Calu3 (cell line): ENCODE data around the gene SRL. TPM values are rescaled to one million over a fixed set of nuclear protein-coding genes. Genes with fewer than 3 reads are reported as not detected.

Experiments
- BruUV-seq: library from RNA; stranded (reverse); fragments of 400-500 nt; replicated peaks from 2 replicates; lab custom pipeline; 2021; lab: Mats Ljungman, UMichigan
- CTCF ChIA-PET: fragments of 300-600 bp; sonication (Branson Sonifier 250); formaldehyde crosslinking; loops from one replicate; lab custom pipeline; 2022; ENCODE audit warnings: antibody characterized with exemption; lab: Charles Lee
- DNase-seq: peaks from one replicate; pipeline ENCODE4 v3.0.0; 2022
- H3K27ac Mint-ChIP-seq: one replicate; pipeline ENCODE4 v1.8.0; 2022; ENCODE audit warnings: mixed read lengths; ENCODE audit not compliant: unreplicated experiment
- H3K27me3 Mint-ChIP-seq: one replicate; pipeline ENCODE4 v1.8.0; 2022; ENCODE audit warnings: mixed read lengths; ENCODE audit not compliant: unreplicated experiment
- H3K36me3 Mint-ChIP-seq: one replicate; pipeline ENCODE4 v1.8.0; 2022; ENCODE audit warnings: mild to moderate bottlenecking, moderate library complexity, mixed read lengths; ENCODE audit not compliant: insufficient read depth, unreplicated experiment
- H3K4me1 Mint-ChIP-seq: one replicate; pipeline ENCODE4 v1.8.0; 2022; ENCODE audit warnings: mild to moderate bottlenecking, low read depth, mixed read lengths; ENCODE audit not compliant: unreplicated experiment
- H3K4me3 Mint-ChIP-seq: one replicate; pipeline ENCODE4 v1.8.0; 2022; ENCODE audit warnings: mild to moderate bottlenecking, low read depth, moderate library complexity, mixed read lengths; ENCODE audit not compliant: unreplicated experiment
- H3K9me3 Mint-ChIP-seq: one replicate; pipeline ENCODE4 v1.8.0; 2022; ENCODE audit warnings: low read depth, mixed read lengths; ENCODE audit not compliant: unreplicated experiment
- intact Hi-C: fragments of 100-400 bp; cut with micrococcal nuclease; formaldehyde crosslinking; loops from one replicate; pipeline ENCODE4 v1.10.0; 2022; ENCODE audit not compliant: unreplicated experiment
- total RNA-seq: library from RNA; stranded (reverse); gene quantifications from 2 replicates; pipeline ENCODE4 v1.2.3, GENCODE V29; 2022
- TF ChIP-seq, protein P1 (sequence below): fragments of 200-600 bp; IDR thresholded peaks from one replicate; pipeline ENCODE4 v1.8.0; 2022; ENCODE audit warnings: antibody characterized with exemption; ENCODE audit not compliant: unreplicated experiment

Gene SRL
- total RNA-seq, 1 experiment from 2014 or later: not detected

DNA sequence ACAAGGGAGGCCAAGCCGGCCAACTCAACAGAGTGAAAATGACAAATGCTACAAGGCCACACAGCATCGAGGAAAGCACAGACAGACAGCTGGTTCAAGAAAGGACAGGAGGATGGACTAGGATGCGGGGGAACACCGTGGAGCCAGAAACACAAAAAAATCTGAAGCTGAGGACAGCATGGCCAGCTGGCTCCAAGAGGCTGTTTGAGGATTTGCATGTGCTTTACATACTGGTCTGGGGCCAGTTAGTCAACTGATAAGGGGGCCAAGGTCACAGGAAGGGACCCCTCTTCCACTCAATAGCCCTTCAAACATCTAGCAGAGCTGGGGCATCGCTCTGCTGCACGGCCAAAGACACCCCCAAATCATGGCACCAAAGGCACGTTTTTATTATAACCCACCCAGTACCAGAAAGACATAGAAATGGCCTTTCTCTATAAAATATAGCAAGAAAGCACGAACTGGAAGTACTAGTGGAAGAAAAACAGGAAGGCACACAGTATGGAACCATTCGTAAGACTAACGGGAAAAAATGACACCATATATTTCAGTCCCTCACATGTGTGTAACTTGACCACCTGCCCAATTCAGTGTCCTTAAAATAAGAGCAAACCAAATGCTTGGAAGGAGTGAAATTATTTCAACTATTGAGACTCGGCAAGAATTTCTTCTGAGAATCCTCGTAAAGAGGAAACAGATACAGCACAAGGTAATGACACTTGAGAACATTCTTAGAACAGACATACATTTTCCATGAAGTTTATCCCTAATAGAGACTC, 7.8 kb upstream of the SRL start:
- no peaks in the 10 kb centered on the region for H3K4me1 Mint-ChIP-seq

DNA sequence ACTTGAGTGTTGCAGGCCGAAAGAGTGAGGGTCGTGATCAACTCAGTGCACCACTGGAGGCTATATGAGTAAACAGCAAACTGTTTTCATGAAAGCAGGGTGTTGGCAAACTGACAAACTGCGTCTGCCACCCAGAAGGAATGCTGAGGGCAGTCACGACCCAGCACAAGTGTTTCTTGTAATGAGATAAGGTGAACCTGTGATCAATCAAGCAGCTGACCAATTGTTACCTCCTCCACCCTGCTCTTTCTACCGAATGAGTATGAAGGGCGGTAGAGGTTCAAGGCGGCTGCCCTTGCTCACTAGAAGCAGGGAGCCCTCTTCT, 5.5 kb upstream of the SRL start:
- CTCF ChIA-PET: no interaction called here
- no peak for DNase-seq
- TF ChIP-seq, protein P1, sequence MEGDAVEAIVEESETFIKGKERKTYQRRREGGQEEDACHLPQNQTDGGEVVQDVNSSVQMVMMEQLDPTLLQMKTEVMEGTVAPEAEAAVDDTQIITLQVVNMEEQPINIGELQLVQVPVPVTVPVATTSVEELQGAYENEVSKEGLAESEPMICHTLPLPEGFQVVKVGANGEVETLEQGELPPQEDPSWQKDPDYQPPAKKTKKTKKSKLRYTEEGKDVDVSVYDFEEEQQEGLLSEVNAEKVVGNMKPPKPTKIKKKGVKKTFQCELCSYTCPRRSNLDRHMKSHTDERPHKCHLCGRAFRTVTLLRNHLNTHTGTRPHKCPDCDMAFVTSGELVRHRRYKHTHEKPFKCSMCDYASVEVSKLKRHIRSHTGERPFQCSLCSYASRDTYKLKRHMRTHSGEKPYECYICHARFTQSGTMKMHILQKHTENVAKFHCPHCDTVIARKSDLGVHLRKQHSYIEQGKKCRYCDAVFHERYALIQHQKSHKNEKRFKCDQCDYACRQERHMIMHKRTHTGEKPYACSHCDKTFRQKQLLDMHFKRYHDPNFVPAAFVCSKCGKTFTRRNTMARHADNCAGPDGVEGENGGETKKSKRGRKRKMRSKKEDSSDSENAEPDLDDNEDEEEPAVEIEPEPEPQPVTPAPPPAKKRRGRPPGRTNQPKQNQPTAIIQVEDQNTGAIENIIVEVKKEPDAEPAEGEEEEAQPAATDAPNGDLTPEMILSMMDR: no peak
- Mint-ChIP-seq H3K27me3 (peaks cover 16% of the 10 kb centered on the region), H3K27ac (no peak overlapping the region), H3K9me3 (peaks cover 3% of the 10 kb centered on the region), H3K4me3 (no peak overlapping the region), H3K36me3 (peaks cover 5% of the 10 kb centered on the region), H3K4me1 (no peaks in the 10 kb centered on the region)
- no TSS peak for BruUV-seq
- intact Hi-C loops: no loop called here

More for the DNA sequence above, 7.8 kb upstream of the SRL start:
- TF ChIP-seq, protein P1: no peak
- Mint-ChIP-seq H3K27me3 (no peaks in the 10 kb centered on the region), H3K36me3 (peaks cover 21% of the 10 kb centered on the region), H3K9me3 (no peaks in the 10 kb centered on the region), H3K27ac (no peak overlapping the region), H3K4me3 (no peak overlapping the region)
- no peak for DNase-seq
- CTCF ChIA-PET: interaction anchor here (1.6 kb wide), 1 partner anchor 50 kb away, joined by 5 read pairs; no protein-coding TSS in a partner anchor
- BruUV-seq: no TSS peak
- intact Hi-C loops: loop anchor here (5.0 kb wide), 1 partner anchor 267 kb away; no protein-coding TSS in a partner anchor

- H3K36me3 Mint-ChIP-seq: peaks cover 5% of the 10 kb centered on the region
- H3K9me3 Mint-ChIP-seq: peaks cover 3% of the 10 kb centered on the region
- TF ChIP-seq, protein P1: no peak
- H3K27ac Mint-ChIP-seq: no peak overlapping the region
- peaks cover 17% of the 10 kb centered on the region for H3K27me3 Mint-ChIP-seq
- H3K4me1 Mint-ChIP-seq: no peaks in the 10 kb centered on the region
- intact Hi-C loops: no loop called here
- no TSS peak for BruUV-seq
- DNase-seq: no peak
- H3K4me3 Mint-ChIP-seq: no peak overlapping the region
- CTCF ChIA-PET: no interaction called here
These were observed 5.0 kb upstream of the SRL start for GRCh38 chr16:4246777-4247459.

DNA sequence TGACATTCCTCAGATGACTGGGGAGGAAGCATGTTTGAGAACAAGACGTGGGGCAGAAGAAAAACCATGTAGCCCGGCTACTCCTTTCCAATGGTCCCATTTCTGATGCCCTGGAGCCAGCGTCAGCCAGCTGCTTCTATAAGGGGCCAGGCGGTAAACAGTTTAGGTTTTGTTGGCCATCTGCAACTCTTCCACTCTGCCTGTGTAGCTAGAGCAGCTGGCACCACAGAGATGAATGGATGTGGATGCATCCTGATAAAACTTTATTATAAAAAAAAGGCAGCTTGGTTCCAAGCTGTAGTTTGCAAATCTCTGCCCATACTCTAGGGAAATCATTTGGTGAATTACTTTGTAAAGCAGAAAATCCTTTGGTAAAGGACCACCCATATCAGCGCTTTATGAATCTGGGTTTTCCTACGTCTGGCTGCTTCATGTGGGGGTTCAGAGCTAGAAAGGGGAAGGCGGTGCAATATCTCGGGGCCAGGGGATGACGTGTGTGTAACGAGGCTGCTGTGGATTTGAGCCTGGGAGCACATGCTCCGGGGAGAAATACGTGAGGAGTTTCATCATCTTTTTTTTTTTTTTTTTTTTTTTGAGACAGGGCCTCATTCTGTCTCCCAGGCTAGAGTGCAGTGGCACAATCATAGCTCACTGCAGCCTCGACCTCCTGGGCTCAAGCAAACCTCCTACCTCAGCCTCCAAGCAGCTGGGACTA, 3.4 kb upstream of the SRL start:
- DNase-seq: no peak
- Mint-ChIP-seq H3K27ac (no peak overlapping the region), H3K4me1 (no peaks in the 10 kb centered on the region), H3K27me3 (peaks cover 29% of the 10 kb centered on the region), H3K36me3 (peaks cover 5% of the 10 kb centered on the region), H3K9me3 (peaks cover 3% of the 10 kb centered on the region), H3K4me3 (no peak overlapping the region)
- CTCF ChIA-PET: interaction anchor here (0.6 to 1.1 kb wide), 3 partner anchors 9 to 728 kb away, joined by 3 to 4 read pairs (median 3); partner anchors contain the start of gene PAM16
- no TSS peak for BruUV-seq
- TF ChIP-seq, protein P1: no peak
- intact Hi-C loops: no loop called here
